Astrocyte of the hippocampus (primary cell): ENCODE measurements around the gene PTPRN2.

Source experiments
- DNase-seq: peaks from one replicate; pipeline ENCODE4 v3.0.0; 2011; ENCODE audit warnings: low read depth, low spot score

Gene PTPRN2

DNA sequence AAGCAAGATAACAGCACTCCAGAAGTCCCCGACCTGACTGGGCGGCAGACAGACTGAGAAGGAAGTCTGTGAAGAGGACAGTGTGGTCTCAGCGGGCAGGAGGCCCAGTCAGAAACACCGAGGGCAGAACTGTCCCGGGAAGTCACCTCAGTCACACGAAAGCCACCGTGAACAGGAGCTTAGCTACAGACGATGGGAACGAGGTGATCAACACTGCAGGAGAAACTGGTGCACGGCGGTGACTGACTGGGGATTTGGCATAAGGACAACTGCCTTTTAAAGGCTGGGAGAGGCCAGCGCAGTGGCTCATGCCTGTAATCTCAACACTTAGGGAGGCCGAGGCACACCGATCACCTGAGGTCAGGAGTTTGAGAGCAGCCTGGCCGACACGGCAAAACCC, 217.8 kb downstream of the PTPRN2 start:
- DNase-seq, result no peak

DNA sequence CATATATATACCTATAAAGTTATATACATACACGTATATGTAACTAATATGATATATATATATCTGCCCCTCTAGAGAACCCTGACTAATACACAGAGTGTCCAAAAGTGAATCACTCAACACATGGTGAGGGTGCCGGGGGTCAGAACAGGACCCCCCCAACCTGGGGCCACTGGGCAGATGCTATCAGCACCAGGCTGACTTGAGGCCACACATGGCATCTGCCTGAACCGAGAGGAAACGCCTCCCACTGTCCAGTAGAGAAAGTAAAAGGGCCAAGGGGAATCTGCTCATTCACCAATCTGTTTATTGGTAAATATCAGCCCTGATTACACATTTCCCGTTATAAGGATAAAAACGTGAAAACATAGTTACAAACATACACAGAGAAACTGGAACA, 218.3 kb downstream of the PTPRN2 start:
- DNase-seq, result no peak

GRCh38 chr7:158368449-158368848, 219.2 kb downstream of the PTPRN2 start:
- no peak for DNase-seq

DNA sequence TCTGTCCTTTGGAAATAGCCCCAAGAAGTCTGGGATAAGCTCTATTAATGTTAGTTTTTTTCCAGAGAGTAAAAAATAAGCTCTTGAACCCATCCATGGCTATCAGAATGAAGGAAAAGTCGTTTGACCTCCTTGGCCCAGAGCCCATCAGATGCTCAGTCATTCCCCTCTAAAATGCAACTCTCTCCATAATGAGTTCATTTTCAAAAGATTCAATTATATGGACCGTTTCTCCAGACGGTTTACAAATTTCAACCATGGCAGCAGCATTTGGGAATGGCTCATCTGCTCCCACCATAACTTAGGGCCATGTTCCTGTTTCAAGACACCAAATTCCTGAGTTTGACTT, 220.0 kb downstream of the PTPRN2 start:
- DNase-seq, result no peak

DNA sequence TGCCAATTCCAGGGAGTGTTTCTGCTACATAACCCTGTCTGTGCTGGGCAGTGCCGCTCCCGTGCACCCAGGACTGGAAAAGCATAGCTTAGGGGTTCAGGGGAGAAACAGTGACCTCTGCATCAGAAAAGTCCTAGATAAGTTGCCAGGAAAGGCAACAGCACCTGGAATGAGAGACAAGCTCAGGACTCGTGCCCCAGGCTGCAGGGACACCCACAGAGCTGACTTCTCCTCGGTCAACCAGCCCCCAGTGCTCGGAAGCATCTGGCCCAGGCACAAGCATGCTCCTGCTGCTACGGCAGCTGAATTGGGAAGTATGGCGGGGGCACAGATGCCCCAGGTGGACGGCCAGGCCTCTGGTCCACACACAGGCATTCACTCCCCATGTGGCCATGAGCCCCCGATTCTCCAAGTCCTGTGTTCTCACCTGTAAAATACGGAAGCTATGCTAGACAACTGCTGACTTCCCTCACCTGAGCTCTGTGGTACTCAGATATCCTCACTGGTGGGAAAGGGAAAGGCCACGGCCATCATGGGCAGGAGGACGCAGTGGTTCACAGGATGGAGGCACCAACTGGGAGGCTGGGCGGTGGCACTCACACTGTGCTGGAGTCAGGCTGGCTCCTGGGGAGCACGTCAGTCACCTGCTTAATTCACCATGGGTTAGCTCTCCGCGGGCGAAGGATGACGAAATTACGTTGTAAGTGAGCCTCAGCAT, 220.5 kb downstream of the PTPRN2 start:
- no peak for DNase-seq

GRCh38 chr7:158366346-158366745, 221.3 kb downstream of the PTPRN2 start:
- DNase-seq, result no peak

DNA sequence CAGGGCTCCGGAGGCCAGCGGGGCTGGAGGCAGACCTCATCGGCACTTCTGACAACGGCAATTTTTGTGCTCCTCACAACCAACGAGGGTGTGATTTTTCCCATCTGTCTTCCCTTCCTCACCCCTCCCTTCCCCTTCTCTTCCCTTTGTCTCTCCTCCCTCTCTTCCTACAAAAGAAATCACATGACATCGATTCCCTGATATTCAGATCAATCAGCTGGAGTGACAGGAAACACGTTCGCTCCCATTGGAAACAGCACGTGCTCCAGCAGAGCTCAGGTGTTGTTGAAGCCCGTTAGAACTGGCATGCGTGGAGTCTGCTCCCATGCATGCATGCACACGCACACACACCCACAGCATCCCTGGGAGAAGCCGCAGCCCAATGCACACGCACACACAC, 222.4 kb downstream of the PTPRN2 start:
- no peak for DNase-seq

DNA sequence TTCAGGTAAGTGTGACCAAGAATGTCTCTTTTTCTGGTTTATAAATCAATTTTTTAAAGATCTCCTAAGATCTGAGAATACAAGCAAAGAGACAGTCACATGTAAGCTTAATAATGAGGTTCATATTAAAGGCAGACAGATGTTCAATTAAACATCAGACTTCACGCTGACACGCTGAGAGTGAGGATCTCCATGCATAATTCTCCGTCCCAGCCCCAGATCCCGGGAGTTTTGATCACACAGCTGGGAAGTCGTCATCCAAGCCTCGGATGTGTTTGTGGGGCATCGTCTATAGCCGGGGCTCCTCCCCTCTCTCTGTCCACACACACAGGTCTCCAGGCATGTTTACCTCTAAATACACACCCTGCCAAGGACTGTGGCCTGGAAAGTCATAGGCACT, 223.2 kb downstream of the PTPRN2 start:
- no peak for DNase-seq

GRCh38 chr7:158362912-158363905, 224.4 kb downstream of the PTPRN2 start:
- DNase-seq, result peak; percentile 11

GRCh38 chr7:158362001-158362400, 225.6 kb downstream of the PTPRN2 start:
- DNase-seq, result no peak

- no peak for DNase-seq
Observed at GRCh38 chr7:158361326-158361946, 226.2 kb downstream of the PTPRN2 start.

GRCh38 chr7:158358926-158359645, 228.5 kb downstream of the PTPRN2 start:
- no peak for DNase-seq

GRCh38 chr7:158357898-158358821, 229.5 kb downstream of the PTPRN2 start:
- no peak for DNase-seq

DNA sequence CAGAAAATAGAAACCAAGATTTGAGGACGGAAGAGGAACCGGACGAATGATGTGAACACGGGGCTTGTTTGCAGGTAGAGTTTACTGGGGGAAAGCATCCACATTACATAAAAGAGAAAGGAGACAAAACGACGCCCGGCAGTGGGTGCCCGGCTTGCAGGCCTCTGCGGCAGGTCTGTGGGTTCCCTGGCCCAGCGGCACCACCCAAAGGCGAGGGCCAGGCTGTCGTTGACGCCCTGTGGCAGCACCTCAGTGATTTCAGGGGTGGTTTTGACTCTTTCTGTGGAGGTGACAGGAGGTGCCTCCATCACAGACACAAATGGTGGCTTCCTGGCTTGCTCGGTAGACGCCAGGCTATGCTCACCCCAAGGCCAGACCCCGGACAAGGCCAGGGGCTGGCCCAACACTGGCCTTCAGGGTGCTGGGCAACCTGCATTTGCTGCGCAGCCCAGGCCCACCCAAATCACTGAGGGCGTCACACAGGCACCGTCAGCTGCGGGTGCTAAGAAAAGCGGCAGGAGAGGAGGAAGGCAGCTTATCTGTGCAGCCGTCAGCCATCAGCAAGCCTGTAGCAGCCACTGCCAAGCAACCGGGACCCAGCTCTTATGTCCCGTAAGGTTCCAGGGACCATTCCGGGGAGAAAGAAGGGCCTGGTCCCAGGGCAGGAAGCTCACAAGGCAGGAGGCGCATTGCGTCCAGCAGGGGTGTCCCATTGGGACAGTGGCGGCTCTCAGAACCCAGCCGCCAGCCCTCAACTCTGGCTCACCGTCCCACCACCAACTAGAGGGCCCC, 230.3 kb downstream of the PTPRN2 start:
- no peak for DNase-seq

DNA sequence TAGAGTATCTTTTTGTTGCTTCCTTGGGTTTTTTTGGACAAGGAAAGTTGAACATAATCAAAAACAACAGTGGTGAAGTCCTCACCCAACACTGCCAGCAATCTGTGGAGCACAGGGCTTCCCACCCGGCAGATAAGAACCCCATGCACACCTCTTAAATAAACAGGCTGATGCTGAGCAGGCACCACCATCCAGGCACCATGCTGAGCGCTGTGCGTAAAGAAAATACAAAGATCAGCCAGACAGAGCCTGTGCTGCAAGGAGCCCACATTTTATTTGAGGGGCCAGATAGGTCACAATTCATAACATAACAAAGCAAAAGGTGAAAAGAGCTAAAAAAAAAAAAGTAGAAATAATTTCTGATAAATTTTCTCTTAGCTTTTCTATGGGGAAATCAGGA, 231.2 kb downstream of the PTPRN2 start:
- no peak for DNase-seq

- DNase-seq, result no peak
Observed at GRCh38 chr7:158355456-158356065, 232.1 kb downstream of the PTPRN2 start.

- DNase-seq, result no peak
Observed at GRCh38 chr7:158354861-158355260, 232.8 kb downstream of the PTPRN2 start.

DNA sequence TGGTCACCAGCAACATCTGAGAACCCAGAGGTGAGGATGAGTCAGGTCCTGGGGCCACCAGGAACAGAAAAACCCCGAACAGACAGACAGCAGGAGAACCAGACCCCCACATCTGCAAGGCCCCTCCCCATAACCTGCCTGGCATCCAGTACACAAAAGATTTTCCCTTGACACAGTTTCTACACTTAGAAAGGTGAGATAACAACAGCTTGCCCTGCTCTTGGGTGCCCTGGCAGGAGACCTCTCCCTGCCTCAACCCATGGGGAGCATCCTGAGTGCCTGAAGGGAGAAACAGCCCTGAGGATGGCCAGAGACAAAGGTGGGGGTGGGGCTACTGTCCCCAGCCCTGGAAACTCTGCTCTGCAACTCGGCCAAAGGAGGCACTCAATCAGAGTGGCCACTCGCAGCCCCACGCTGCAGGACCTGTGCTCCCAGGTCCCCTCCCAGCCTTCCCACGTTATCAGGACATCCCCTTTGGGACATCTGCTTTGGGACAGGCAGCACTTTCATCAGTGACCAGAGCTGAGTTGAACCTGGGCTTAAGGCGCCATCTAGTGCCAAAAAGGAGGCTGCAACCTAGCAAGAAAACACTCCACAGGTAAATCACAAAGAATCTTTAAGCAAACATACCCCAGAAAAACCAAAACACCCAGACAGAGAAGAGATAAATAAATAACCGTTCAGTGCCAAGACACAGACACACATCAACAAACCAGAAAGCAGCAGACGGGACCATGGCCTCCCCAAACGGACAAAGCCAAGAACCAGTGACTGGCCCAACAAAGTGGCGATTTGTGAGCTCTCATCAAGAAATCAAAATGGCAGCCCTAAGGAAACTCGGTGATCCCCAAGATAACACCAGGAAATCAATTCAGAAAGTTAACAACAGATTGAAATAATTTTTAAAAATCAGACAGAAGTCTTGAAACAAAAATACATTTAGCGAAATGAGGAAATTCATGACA, 233.7 kb downstream of the PTPRN2 start:
- peak; percentile 45 for DNase-seq
